HL-60 (cell line): ENCODE results near the gene CDC37.

Source experiments
- DNase-seq, 2 experiments: peaks; one replicate each; pipeline ENCODE4 v3.0.0-alpha.2; 2010 to 2020; ENCODE audit warnings: low read depth in 1 of 2, low spot score in 1 of 2
- H3K27ac ChIP-seq: fragments of 250-450 bp; sonication (Bioruptor Pico); replicated peaks from 2 replicates; pipeline ENCODE4 v1.5.1; 2020; ENCODE audit warnings: mild to moderate bottlenecking, moderate library complexity
- H3K27me3 ChIP-seq: fragments of 250-450 bp; sonication (Bioruptor Pico); 2 replicates; pipeline ENCODE4 v1.5.1; 2021; ENCODE audit warnings: mild to moderate bottlenecking, moderate library complexity; ENCODE audit not compliant: insufficient read depth, poor library complexity, severe bottlenecking
- H3K4me3 ChIP-seq: replicated peaks from 2 replicates; pipeline ENCODE4 v1.5.1; 2011; ENCODE audit warnings: mild to moderate bottlenecking, control low read depth, low read length; ENCODE audit not compliant: insufficient read depth
- GABPA ChIP-seq: IDR thresholded peaks from 2 replicates; pipeline ENCODE4 v1.6.1; 2012; ENCODE audit warnings: low read depth
- POLR2AphosphoS5 ChIP-seq: IDR thresholded peaks from 2 replicates; pipeline ENCODE4 v1.6.1; 2012; ENCODE audit warnings: low read depth
- SPI1 ChIP-seq: IDR thresholded peaks from 2 replicates; pipeline ENCODE4 v1.6.1; 2012; ENCODE audit warnings: low read depth, mild to moderate bottlenecking, borderline replicate concordance
- TF ChIP-seq, protein P1 (sequence below): IDR thresholded peaks from one replicate; pipeline ENCODE4 v1.5.1; 2011; ENCODE audit warnings: low read length, control low read depth, inconsistent platforms; ENCODE audit not compliant: insufficient read depth
- TF ChIP-seq, protein P2 (sequence below): IDR thresholded peaks from 2 replicates; pipeline ENCODE4 v1.6.1; 2012; ENCODE audit warnings: low read depth; ENCODE audit not compliant: insufficient replicate concordance

CDC37 gene

DNA sequence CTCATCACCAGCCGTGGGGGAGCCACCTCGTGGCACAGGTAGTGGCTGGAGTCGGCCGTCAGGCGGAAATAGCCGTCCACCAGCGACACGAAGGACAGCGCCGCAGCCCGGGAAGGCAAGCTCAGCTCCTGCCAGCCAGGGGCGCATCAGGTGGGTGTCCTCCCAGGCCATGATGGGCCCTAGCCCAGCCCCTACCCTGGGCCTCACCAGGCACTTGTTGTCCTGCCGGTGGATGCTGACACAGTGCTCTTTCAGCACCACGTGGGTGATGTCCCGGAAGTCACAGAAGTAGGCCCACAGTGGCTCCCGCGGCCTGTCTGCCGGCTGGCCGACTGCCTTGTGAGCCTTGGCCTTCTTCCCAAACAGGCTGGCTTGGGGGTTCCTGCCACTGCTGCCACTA, 38.7 kb downstream of the CDC37 start:
- no peak overlapping the region for H3K27ac ChIP-seq
- no peak for DNase-seq
- H3K4me3 ChIP-seq = no peak overlapping the region
- TF ChIP-seq SPI1 (no peak), GABPA (no peak), POLR2AphosphoS5 (no peak)
- TF ChIP-seq, protein P1, sequence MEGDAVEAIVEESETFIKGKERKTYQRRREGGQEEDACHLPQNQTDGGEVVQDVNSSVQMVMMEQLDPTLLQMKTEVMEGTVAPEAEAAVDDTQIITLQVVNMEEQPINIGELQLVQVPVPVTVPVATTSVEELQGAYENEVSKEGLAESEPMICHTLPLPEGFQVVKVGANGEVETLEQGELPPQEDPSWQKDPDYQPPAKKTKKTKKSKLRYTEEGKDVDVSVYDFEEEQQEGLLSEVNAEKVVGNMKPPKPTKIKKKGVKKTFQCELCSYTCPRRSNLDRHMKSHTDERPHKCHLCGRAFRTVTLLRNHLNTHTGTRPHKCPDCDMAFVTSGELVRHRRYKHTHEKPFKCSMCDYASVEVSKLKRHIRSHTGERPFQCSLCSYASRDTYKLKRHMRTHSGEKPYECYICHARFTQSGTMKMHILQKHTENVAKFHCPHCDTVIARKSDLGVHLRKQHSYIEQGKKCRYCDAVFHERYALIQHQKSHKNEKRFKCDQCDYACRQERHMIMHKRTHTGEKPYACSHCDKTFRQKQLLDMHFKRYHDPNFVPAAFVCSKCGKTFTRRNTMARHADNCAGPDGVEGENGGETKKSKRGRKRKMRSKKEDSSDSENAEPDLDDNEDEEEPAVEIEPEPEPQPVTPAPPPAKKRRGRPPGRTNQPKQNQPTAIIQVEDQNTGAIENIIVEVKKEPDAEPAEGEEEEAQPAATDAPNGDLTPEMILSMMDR = no peak
- TF ChIP-seq, protein P2, sequence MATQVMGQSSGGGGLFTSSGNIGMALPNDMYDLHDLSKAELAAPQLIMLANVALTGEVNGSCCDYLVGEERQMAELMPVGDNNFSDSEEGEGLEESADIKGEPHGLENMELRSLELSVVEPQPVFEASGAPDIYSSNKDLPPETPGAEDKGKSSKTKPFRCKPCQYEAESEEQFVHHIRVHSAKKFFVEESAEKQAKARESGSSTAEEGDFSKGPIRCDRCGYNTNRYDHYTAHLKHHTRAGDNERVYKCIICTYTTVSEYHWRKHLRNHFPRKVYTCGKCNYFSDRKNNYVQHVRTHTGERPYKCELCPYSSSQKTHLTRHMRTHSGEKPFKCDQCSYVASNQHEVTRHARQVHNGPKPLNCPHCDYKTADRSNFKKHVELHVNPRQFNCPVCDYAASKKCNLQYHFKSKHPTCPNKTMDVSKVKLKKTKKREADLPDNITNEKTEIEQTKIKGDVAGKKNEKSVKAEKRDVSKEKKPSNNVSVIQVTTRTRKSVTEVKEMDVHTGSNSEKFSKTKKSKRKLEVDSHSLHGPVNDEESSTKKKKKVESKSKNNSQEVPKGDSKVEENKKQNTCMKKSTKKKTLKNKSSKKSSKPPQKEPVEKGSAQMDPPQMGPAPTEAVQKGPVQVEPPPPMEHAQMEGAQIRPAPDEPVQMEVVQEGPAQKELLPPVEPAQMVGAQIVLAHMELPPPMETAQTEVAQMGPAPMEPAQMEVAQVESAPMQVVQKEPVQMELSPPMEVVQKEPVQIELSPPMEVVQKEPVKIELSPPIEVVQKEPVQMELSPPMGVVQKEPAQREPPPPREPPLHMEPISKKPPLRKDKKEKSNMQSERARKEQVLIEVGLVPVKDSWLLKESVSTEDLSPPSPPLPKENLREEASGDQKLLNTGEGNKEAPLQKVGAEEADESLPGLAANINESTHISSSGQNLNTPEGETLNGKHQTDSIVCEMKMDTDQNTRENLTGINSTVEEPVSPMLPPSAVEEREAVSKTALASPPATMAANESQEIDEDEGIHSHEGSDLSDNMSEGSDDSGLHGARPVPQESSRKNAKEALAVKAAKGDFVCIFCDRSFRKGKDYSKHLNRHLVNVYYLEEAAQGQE = no peak
- no peaks in the 10 kb centered on the region for H3K27me3 ChIP-seq

DNA sequence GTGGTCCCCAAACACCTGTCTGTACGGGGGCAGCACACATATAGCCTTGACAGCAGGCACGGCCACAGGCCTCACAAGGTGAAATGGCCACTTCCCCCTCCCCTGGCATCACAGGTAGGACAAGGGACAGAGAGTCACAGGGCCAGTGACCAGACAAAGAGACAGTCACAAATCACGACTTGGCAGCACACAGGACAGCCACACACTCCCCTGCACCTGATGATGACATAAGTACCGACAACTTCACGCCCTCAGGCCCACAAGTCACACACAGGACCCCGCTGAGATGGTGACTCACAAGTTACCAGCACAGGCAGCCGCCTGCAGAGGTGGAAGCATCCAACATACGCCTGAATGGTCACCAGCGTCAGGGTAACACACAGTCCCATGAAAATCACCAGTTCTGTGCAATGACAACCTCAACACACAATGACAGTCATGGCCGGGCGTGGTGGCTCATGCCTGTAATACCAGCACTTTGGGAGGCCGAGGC, 39.5 kb downstream of the CDC37 start:
- DNase-seq = no peak
- H3K27ac ChIP-seq = no peak overlapping the region
- TF ChIP-seq SPI1 (no peak), POLR2AphosphoS5 (no peak), GABPA (no peak)
- TF ChIP-seq, protein P1 = no peak
- TF ChIP-seq, protein P2 = no peak
- H3K27me3 ChIP-seq = no peaks in the 10 kb centered on the region
- no peak overlapping the region for H3K4me3 ChIP-seq

DNA sequence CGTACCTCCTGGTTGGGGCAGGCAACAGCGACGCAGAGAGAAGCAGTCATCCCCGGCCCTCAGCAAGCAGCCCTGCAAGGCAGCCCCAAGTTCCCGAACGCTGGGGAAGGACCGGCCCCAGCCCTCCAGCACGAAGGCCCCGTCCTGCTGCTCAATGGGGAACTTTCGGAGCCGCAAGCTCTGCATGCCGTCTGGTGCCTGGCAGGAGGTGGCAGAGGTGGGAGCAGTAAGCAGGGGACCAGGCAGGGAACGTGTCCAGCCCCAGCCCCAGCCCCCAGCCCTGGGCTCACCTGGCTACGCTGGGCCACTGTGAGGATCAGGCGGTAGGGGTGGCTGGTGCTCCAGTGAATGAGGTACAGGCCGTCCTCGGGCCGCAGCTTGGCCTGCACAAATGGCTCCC, 41.1 kb downstream of the CDC37 start:
- Histone ChIP-seq H3K4me3 (no peak overlapping the region), H3K27ac (no peak overlapping the region), H3K27me3 (no peaks in the 10 kb centered on the region)
- no peak for DNase-seq
- TF ChIP-seq, protein P1 = no peak
- TF ChIP-seq GABPA (no peak), SPI1 (no peak), POLR2AphosphoS5 (no peak)
- TF ChIP-seq, protein P2 = no peak
